ENCODE results near the gene ZDHHC3. TPM values are rescaled to one million over a fixed set of nuclear protein-coding genes. Genes with fewer than 3 reads are reported as not detected.
A peak's percentile ranks its signal among the peaks of the same experiment; 100 is the strongest.

Gene ZDHHC3
- polyA plus RNA-seq, 1 of the 3 experiments (the other 2 are of a cell fraction) = 60.7 TPM

DNA sequence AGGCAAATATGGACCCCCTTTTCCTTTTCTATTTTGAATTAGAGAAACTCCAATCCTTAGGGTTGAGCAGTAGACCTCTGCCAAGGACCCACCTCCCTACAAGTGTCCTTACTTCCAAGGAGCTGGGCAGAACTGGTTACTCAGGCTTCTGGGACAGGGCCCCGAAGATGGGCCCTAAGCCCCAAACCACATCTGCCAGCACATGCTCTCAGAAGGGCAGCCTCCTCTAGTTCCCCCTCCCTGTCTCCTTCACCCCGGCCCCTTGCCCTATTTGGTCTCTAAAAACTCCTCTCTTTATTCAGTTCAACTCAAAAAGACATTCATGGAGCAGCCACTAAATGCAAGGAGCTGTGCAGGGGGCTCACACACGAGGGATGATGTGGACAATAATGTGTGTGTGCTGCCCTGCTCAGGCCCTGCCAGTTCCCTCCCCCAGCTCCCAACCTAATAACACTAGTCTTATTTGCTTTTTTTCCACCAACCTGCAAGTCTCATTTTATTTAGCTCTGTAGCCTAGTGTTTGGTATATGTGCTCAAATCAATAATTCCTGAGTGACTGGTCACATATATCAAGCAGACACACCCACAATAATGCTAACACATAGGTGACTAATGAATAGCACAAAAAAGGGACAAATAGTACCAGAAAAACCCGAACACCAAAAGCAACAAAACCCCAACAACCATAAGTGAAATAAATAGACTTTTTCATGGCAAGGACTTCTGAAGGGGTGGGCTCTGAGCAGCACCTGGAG lies 12.2 kb downstream of the ZDHHC3 start:
- peaks cover 34% of the 10 kb centered on the region; the same call in 1 of the 2 replicates for H4K20me1 ChIP-seq (ENCODE audit: insufficient read depth)
- H3K36me3 ChIP-seq (replicated peaks in 1 of 2; ENCODE audit: control insufficient read depth in 1 of 2, insufficient read depth in 2 of 2, low read length in 1 of 2) = peaks cover 0 to 5% of the 10 kb centered on the region in 2 experiments
- WGBS (ENCODE audit: low lambda C conversion rate) = 94% methylated on average over 4 of the region's 4 CpGs
- H3F3A ChIP-seq (replicated peaks; ENCODE audit: insufficient read depth) = peaks cover 4% of the 10 kb centered on the region
- H3K27ac ChIP-seq (ENCODE audit: low read depth in 2 of 2, low read length in 1 of 2) = peak overlapping the region in 1 of 2 experiments; percentile 22; a peak in 1 of 4 replicates
- CTCF ChIA-PET = no interaction called here
- H2AFZ ChIP-seq (ENCODE audit: low read depth) = no peak overlapping the region
- POLR2A ChIA-PET = no interaction called here
- H3K9me2 ChIP-seq = no peaks in the 10 kb centered on the region
- H3K79me2 ChIP-seq (ENCODE audit: insufficient read depth) = peaks cover 60% of the 10 kb centered on the region
- H3K4me3 ChIP-seq (ENCODE audit: low read depth in 2 of 2, low read length in 1 of 2) = no peak overlapping the region
- no peaks in the 10 kb centered on the region for H3K27me3 ChIP-seq (ENCODE audit: insufficient read depth)
- DNase-seq = no peak
- no peak overlapping the region for H3K9ac ChIP-seq
- peaks cover 0 to 39% of the 10 kb centered on the region in 2 experiments; a peak in 3 of 4 replicates for H3K4me1 ChIP-seq (ENCODE audit: control insufficient read depth in 1 of 2, insufficient read depth in 2 of 2, low read depth in 1 of 2, low read length in 1 of 2)
- TF ChIP-seq POLR2AphosphoS5 (IDR thresholded peaks at IDR 0.05; ENCODE audit: low read depth, low read length) (no peak), RCOR1 (IDR thresholded peaks at IDR 0.05; ENCODE audit: low read length) (no peak), RXRA (IDR thresholded peaks at IDR 0.05; ENCODE audit: borderline replicate concordance, low read depth) (no peak), GABPA (IDR thresholded peaks at IDR 0.05; ENCODE audit: low read depth) (no peak), TAF1 (IDR thresholded peaks at IDR 0.05; ENCODE audit: borderline replicate concordance, low read depth, low read length) (no peak), TEAD4 (IDR thresholded peaks at IDR 0.05; ENCODE audit: borderline replicate concordance, insufficient read depth) (no peak), FOXJ3 (CRISPR knock-in tag; IDR thresholded peaks at IDR 0.05) (no peak), ELF1 (IDR thresholded peaks at IDR 0.05) (no peak), RFX5 (IDR thresholded peaks at IDR 0.05; ENCODE audit: low read length) (no peak), SMC3 (IDR thresholded peaks at IDR 0.05; ENCODE audit: low read depth, low read length) (no peak)
- TF ChIP-seq, protein P1, sequence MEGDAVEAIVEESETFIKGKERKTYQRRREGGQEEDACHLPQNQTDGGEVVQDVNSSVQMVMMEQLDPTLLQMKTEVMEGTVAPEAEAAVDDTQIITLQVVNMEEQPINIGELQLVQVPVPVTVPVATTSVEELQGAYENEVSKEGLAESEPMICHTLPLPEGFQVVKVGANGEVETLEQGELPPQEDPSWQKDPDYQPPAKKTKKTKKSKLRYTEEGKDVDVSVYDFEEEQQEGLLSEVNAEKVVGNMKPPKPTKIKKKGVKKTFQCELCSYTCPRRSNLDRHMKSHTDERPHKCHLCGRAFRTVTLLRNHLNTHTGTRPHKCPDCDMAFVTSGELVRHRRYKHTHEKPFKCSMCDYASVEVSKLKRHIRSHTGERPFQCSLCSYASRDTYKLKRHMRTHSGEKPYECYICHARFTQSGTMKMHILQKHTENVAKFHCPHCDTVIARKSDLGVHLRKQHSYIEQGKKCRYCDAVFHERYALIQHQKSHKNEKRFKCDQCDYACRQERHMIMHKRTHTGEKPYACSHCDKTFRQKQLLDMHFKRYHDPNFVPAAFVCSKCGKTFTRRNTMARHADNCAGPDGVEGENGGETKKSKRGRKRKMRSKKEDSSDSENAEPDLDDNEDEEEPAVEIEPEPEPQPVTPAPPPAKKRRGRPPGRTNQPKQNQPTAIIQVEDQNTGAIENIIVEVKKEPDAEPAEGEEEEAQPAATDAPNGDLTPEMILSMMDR (IDR thresholded peaks at IDR 0.05) = no peak
- TF ChIP-seq, protein P2, sequence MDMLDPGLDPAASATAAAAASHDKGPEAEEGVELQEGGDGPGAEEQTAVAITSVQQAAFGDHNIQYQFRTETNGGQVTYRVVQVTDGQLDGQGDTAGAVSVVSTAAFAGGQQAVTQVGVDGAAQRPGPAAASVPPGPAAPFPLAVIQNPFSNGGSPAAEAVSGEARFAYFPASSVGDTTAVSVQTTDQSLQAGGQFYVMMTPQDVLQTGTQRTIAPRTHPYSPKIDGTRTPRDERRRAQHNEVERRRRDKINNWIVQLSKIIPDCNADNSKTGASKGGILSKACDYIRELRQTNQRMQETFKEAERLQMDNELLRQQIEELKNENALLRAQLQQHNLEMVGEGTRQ (IDR thresholded peaks at IDR 0.05; ENCODE audit: borderline replicate concordance, low read depth, low read length) = no peak
- no peak overlapping the region for H3K4me2 ChIP-seq
- no peaks in the 10 kb centered on the region for H3K9me3 ChIP-seq

DNA sequence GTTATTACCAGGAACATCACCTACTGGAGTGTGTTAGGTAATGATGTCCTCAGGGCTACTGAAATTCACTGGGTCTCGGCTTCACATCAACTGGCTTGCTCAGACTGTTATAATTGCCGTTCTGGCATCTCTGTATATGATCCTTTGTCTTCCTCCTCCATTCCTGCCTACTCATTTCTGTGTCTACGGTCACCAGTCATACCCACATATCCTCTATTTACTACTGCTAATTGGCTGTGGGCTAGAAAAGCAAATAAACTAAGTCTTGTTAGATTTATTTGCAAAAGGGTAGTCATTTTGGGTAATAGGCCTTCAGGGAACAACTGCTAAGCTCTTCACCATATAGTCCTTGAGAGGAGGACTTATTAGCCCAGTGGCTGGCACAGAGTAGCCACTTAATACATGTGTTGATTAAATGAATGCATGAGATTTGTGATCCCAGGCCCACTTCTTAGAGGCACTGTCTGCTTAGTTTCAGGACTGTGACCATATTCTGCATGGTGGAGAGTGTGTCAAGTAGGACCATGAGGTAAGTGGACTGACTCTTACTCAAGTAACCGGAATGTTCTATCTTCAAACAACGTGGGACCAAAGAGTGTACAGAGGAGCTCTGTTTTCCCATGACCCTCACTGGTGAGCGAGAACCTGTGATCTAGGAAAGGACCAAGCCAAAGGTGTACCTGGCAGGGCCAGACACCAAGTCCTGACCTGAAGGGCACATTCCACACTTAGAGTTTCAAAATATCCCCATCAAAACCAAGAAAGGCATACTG lies 13.2 kb downstream of the ZDHHC3 start:
- H3K36me3 ChIP-seq (replicated peaks in 1 of 2; ENCODE audit: control insufficient read depth in 1 of 2, insufficient read depth in 2 of 2, low read length in 1 of 2) = peaks cover 0 to 13% of the 10 kb centered on the region in 2 experiments
- TF ChIP-seq, protein P3, sequence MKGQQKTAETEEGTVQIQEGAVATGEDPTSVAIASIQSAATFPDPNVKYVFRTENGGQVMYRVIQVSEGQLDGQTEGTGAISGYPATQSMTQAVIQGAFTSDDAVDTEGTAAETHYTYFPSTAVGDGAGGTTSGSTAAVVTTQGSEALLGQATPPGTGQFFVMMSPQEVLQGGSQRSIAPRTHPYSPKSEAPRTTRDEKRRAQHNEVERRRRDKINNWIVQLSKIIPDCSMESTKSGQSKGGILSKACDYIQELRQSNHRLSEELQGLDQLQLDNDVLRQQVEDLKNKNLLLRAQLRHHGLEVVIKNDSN (IDR thresholded peaks at IDR 0.05; ENCODE audit: borderline replicate concordance, low read depth) = no peak
- H2AFZ ChIP-seq (ENCODE audit: low read depth) = no peak overlapping the region
- H3K9me3 ChIP-seq = no peaks in the 10 kb centered on the region
- H3F3A ChIP-seq (replicated peaks; ENCODE audit: insufficient read depth) = peaks cover 4% of the 10 kb centered on the region
- no peak for DNase-seq
- no peak overlapping the region for H3K4me3 ChIP-seq (ENCODE audit: low read depth in 2 of 2, low read length in 1 of 2)
- H3K27me3 ChIP-seq (ENCODE audit: insufficient read depth) = no peaks in the 10 kb centered on the region
- no peaks in the 10 kb centered on the region for H3K9me2 ChIP-seq
- WGBS (ENCODE audit: low lambda C conversion rate) = 96% methylated on average over 6 of the region's 6 CpGs
- H3K9ac ChIP-seq = no peak overlapping the region
- peaks cover 54% of the 10 kb centered on the region for H3K79me2 ChIP-seq (ENCODE audit: insufficient read depth)
- ChIA-PET CTCF (no interaction called here), POLR2A (interaction anchor here (1.3 kb wide), 1 partner anchor 250 kb away, joined by 3 read pairs; the partner anchor contains the start of gene ZNF502)
- H4K20me1 ChIP-seq (ENCODE audit: insufficient read depth) = peaks cover 34% of the 10 kb centered on the region; the same call in 1 of the 2 replicates
- H3K27ac ChIP-seq (ENCODE audit: low read depth in 2 of 2, low read length in 1 of 2) = peak overlapping the region in 1 of 2 experiments; percentile 81; a peak in 2 of 4 replicates
- peaks cover 0 to 49% of the 10 kb centered on the region in 2 experiments; a peak in 3 of 4 replicates for H3K4me1 ChIP-seq (ENCODE audit: control insufficient read depth in 1 of 2, insufficient read depth in 2 of 2, low read depth in 1 of 2, low read length in 1 of 2)
- no peak overlapping the region for H3K4me2 ChIP-seq
